PFSK-1 (cell line): Measurements from ENCODE around the gene MN1.

Experiments
- POLR2AphosphoS5 ChIP-seq: IDR thresholded peaks from 2 replicates; pipeline ENCODE4 v1.6.1; 2012; ENCODE audit warnings: low read depth, mild to moderate bottlenecking, control low read depth, low read length, moderate library complexity
- TAF1 ChIP-seq: IDR thresholded peaks from 2 replicates; pipeline ENCODE4 v1.6.1; 2012; ENCODE audit warnings: low read length, control low read depth, borderline replicate concordance; ENCODE audit not compliant: insufficient read depth

DNA sequence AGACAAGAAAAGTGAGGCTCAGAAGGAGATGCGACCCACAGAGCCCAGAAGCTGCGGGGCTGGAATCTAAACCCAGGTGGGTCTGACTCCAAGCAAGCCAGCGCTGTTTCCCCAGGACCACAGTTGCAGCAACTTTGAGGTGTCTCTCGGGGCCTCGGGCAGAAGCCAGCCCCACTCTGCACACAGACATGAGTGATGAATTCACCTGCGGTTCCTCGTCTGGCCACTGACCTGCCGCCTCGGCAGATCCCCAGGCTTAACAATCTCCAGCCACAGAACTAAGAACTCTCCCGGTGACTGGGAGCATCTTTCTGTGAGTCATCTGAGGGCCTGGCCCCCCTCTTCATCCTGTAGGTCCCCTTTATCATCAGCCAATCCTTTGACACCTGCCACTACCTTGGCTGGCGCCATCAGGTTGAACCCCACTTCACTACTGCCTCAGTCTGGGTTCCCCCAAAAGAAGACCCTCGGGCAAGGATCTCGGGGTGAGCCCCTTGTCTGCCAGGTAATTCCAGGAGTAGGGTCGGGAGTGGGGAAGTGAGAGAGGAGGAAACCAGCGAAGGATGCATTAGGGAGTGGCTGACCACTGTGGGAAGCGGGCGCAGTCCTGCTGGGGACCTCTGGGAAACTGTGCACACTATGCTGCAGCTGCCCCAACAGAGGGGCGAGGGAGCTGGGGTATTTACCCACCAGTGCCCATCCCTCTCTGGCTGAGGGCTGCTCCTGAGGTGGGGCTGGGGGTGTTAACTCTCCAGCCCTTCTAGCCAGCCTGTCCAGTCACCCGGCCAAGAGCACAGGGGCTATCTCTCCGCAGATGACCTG lies 33.0 kb upstream of the MN1 start:
- TF ChIP-seq POLR2AphosphoS5: no peak
- TF ChIP-seq TAF1: no peak
